ENCODE measurements around the gene PCDHB8.
"Not testable (repeated sequence)": the region's sequence is repeated elsewhere in the genome, so short reads cannot be mapped to it uniquely, and the experiment has no call there.

DNA sequence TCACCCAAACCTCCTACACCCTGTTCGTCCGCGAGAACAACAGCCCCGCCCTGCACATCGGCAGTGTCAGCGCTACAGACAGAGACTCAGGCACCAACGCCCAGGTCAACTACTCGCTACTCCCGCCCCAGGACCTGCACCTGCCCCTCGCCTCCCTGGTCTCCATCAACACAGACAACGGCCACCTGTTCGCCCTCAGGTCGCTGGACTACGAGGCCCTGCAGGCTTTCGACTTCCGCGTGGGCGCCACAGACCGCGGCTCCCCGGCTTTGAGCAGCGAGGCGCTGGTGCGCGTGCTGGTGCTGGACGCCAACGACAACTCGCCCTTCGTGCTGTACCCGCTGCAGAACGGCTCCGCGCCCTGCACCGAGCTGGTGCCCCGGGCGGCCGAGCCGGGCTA is 23.5 kb downstream of the PCDHB8 start:
- TF ChIP-seq, protein P1, sequence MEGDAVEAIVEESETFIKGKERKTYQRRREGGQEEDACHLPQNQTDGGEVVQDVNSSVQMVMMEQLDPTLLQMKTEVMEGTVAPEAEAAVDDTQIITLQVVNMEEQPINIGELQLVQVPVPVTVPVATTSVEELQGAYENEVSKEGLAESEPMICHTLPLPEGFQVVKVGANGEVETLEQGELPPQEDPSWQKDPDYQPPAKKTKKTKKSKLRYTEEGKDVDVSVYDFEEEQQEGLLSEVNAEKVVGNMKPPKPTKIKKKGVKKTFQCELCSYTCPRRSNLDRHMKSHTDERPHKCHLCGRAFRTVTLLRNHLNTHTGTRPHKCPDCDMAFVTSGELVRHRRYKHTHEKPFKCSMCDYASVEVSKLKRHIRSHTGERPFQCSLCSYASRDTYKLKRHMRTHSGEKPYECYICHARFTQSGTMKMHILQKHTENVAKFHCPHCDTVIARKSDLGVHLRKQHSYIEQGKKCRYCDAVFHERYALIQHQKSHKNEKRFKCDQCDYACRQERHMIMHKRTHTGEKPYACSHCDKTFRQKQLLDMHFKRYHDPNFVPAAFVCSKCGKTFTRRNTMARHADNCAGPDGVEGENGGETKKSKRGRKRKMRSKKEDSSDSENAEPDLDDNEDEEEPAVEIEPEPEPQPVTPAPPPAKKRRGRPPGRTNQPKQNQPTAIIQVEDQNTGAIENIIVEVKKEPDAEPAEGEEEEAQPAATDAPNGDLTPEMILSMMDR (IDR thresholded peaks at IDR 0.05; ENCODE audit: extremely low read depth in 1 of 2, insufficient read depth in 1 of 2, low read depth in 1 of 2, low read length in 2 of 2) = not testable (repeated sequence)
- TF ChIP-seq MYC (IDR thresholded peaks at IDR 0.05; ENCODE audit: low read depth, low read length); POLR2A (IDR thresholded peaks at IDR 0.05; ENCODE audit: low read depth, low read length); POLR2AphosphoS5 (IDR thresholded peaks at IDR 0.05; ENCODE audit: insufficient read depth, low read depth, low read length): not testable (repeated sequence)
